Spleen (tissue), 11 donors: ENCODE results near the gene DLG2. TPM values are rescaled to one million over a fixed set of nuclear protein-coding genes. Genes with fewer than 3 reads are reported as not detected.

ENCODE experiments used
- DNase-seq: peaks from one replicate; pipeline ENCODE4 v3.0.0-alpha.2; 2020
- H3K27ac ChIP-seq, 8 donors: fragments of 200-600 bp; sonication (generic) in 7 of 8; 1 replicate in 4 of 8; 2 replicates in 4 of 8; pipeline versions ENCODE4 v1.5.0 to v1.8.0; 2016 to 2021; ENCODE audit warnings: inconsistent platforms in 4 of 8, mild to moderate bottlenecking in 4 of 8, moderate library complexity in 1 of 8
- H3K27me3 ChIP-seq, 7 donors: fragments of 200-600 bp; sonication (generic) in 6 of 7; replicated peaks in 1 of 7; 1 replicate in 4 of 7; 2 replicates in 3 of 7; pipeline versions ENCODE4 v1.5.0 to v1.8.0; 2016 to 2021; ENCODE audit warnings: inconsistent platforms in 3 of 7, mild to moderate bottlenecking in 1 of 7
- H3K36me3 ChIP-seq, 6 donors: fragments of 200-600 bp; sonication (generic) in 5 of 6; 1 replicate in 4 of 6; 2 replicates in 2 of 6; pipeline versions ENCODE4 v1.5.0 to v1.8.0; 2016 to 2021; ENCODE audit warnings: inconsistent platforms in 2 of 6
- H3K4me1 ChIP-seq, 6 donors: fragments of 200-600 bp; sonication (generic) in 5 of 6; 1 replicate in 3 of 6; 2 replicates in 3 of 6; pipeline versions ENCODE4 v1.5.0 to v1.8.0; 2016 to 2021; ENCODE audit warnings: inconsistent platforms in 3 of 6
- H3K4me3 ChIP-seq, 8 donors: fragments of 200-600 bp; sonication (generic) in 7 of 8; 1 replicate in 4 of 8; 2 replicates in 4 of 8; pipeline versions ENCODE4 v1.5.0 to v1.8.0; 2016 to 2021; ENCODE audit warnings: inconsistent platforms in 4 of 8, mild to moderate bottlenecking in 4 of 8, moderate library complexity in 2 of 8
- H3K9me3 ChIP-seq, 8 donors: fragments of 200-600 bp; sonication (generic) in 7 of 8; 1 replicate in 4 of 8; 2 replicates in 4 of 8; pipeline versions ENCODE4 v1.5.0 to v1.8.0; 2016 to 2021; ENCODE audit warnings: inconsistent platforms in 4 of 8
- CTCF ChIP-seq, 11 experiments: fragments of 200-600 bp in 7 of 11; fragments of 450-650 bp in 4 of 11; sonication (generic) in 4 of 11; IDR thresholded peaks in 8 of 11; conservative IDR thresholded peaks in 3 of 11; 1 replicate in 7 of 11; 2 replicates in 4 of 11; pipeline versions ENCODE4 v1.4.0 to v1.8.0; 2016 to 2021; ENCODE audit warnings: antibody characterized with exemption in 11 of 11, inconsistent platforms in 4 of 11, mild to moderate bottlenecking in 1 of 11
- POLR2A ChIP-seq, 3 donors: fragments of 450-650 bp; IDR thresholded peaks; one replicate each; pipeline ENCODE4 v1.5.1; 2017; ENCODE audit warnings: antibody characterized with exemption in 3 of 3, mild to moderate bottlenecking in 1 of 3
- POLR2AphosphoS5 ChIP-seq, 3 donors: sonication (generic); formaldehyde crosslinking; IDR thresholded peaks; one replicate each; pipeline ENCODE4 v1.5.1; 2017; ENCODE audit warnings: antibody characterized with exemption in 3 of 3
- WGBS, 5 donors: extraction: QIAGEN DNeasy Blood & Tissue Kit in 3 of 5; methylation state at CpG; one replicate each; pipeline versions ENCODE4 v1.1.5 to v1.1.7; 2013 to 2018; 5-methylcytosine and 5-hydroxymethylcytosine counted together
- intact Hi-C: fragments of 100-400 bp; cut with DNase I; formaldehyde crosslinking; loops from one replicate; pipeline ENCODE4 v1.15.0; 2023; ENCODE audit warnings: low total_unique reads
- polyA plus RNA-seq, 3 donors: library from polyadenylated mRNA; stranded (reverse); fragments of 200-250 nt; gene quantifications; one replicate each; pipeline ENCODE4 v1.2.1, GENCODE V29; 2013
- total RNA-seq, 7 donors: library from RNA; depleted of rRNA in 3 of 7; stranded (reverse); fragments of >200 nt in 3 of 7; fragmentation: NEBNext Ultra II Directional in 4 of 7; extraction: Animal tissue kit (Norgen Biotek cat#: 25700) in 4 of 7; gene quantifications; one replicate each; pipeline versions ENCODE4 v1.1.0 to v1.2.1, GENCODE V29; 2016 to 2021
- donor health status: healthy with polysubstance abuse.
- donor health status: DM: no; HTN: no; CAD: no; lungs with moderate emphysema.
- donor health status: DM: no; HTN: no; CAD: no.
- donor health status: Bipolar disorder and iron deficiency.
- donor health status: healthy.
- donor health status: DM: no; HTN: no; CAD: no.
- donor health status: DM: yes; HTN: yes; CAD: no.

Gene DLG2
- total and polyA plus RNA-seq, 10 donors, result 0.43 to 12.7 (median 7.9) TPM

GRCh38 chr11:84136926-84137325 is 1490.2 kb downstream of the DLG2 start:
- DNase-seq, result no peak

GRCh38 chr11:84130646-84131427 is 1496.3 kb downstream of the DLG2 start:
- no peak overlapping the region for H3K27ac ChIP-seq
- H3K4me3 ChIP-seq, result no peak overlapping the region
- intact Hi-C loops, result no loop called here
- H3K4me1 ChIP-seq, result no peaks in the 10 kb centered on the region
- H3K36me3 ChIP-seq, result no peaks in the 10 kb centered on the region
- H3K27me3 ChIP-seq, result no peaks in the 10 kb centered on the region
- DNase-seq, result no peak
- WGBS, 5 donors, result 82 to 95% (median 87%) methylated on average over 3 of the region's 3 CpGs
- H3K9me3 ChIP-seq, result no peaks in the 10 kb centered on the region
- no peak for TF ChIP-seq POLR2AphosphoS5 (IDR thresholded peaks at IDR 0.05)
- TF ChIP-seq CTCF (IDR thresholded peaks at IDR 0.05 in 8 of 11, conservative IDR thresholded peaks at IDR 0.05 in 3 of 11), result no peak
- no peak for TF ChIP-seq POLR2A (IDR thresholded peaks at IDR 0.05)

More at GRCh38 chr11:84136926-84137325, 1490.2 kb downstream of the DLG2 start:
- Histone ChIP-seq H3K36me3 (no peaks in the 10 kb centered on the region), H3K4me1 (no peaks in the 10 kb centered on the region), H3K4me3 (no peak overlapping the region), H3K27me3 (no peaks in the 10 kb centered on the region), H3K9me3 (no peaks in the 10 kb centered on the region), H3K27ac (no peak overlapping the region)
- TF ChIP-seq POLR2AphosphoS5 (IDR thresholded peaks at IDR 0.05), result no peak
- no peak for TF ChIP-seq CTCF (IDR thresholded peaks at IDR 0.05 in 8 of 11, conservative IDR thresholded peaks at IDR 0.05 in 3 of 11)
- TF ChIP-seq POLR2A (IDR thresholded peaks at IDR 0.05), result no peak
- intact Hi-C loops, result no loop called here

GRCh38 chr11:84129961-84130576 is 1497.1 kb downstream of the DLG2 start:
- TF ChIP-seq CTCF (IDR thresholded peaks at IDR 0.05 in 8 of 11, conservative IDR thresholded peaks at IDR 0.05 in 3 of 11), result no peak
- no peak for TF ChIP-seq POLR2A (IDR thresholded peaks at IDR 0.05)
- no peaks in the 10 kb centered on the region for H3K36me3 ChIP-seq
- WGBS, 5 donors, result 68 to 93% (median 89%) methylated on average over 2 of the region's 2 CpGs

GRCh38 chr11:84128840-84129239 is 1498.3 kb downstream of the DLG2 start:
- Histone ChIP-seq H3K9me3 (no peaks in the 10 kb centered on the region), H3K4me1 (no peaks in the 10 kb centered on the region), H3K27ac (no peak overlapping the region), H3K4me3 (no peak overlapping the region), H3K36me3 (no peaks in the 10 kb centered on the region), H3K27me3 (no peaks in the 10 kb centered on the region)
- intact Hi-C loops, result no loop called here
- 43 to 51% (median 45%) methylated on average over 2 of the region's 2 CpGs for WGBS, 5 donors
- no peak for DNase-seq
- TF ChIP-seq POLR2AphosphoS5 (IDR thresholded peaks at IDR 0.05) (no peak), POLR2A (IDR thresholded peaks at IDR 0.05) (no peak), CTCF (IDR thresholded peaks at IDR 0.05 in 8 of 11, conservative IDR thresholded peaks at IDR 0.05 in 3 of 11) (no peak)

More at GRCh38 chr11:84129961-84130576, 1497.1 kb downstream of the DLG2 start:
- H3K27me3 ChIP-seq, result no peaks in the 10 kb centered on the region
- no peaks in the 10 kb centered on the region for H3K4me1 ChIP-seq
- H3K4me3 ChIP-seq, result no peak overlapping the region
- no peaks in the 10 kb centered on the region for H3K9me3 ChIP-seq
- no peak for DNase-seq
- no peak overlapping the region for H3K27ac ChIP-seq
- intact Hi-C loops, result no loop called here
